ENCODE measurements around the gene FBXW5.

The FBXW5 gene

DNA sequence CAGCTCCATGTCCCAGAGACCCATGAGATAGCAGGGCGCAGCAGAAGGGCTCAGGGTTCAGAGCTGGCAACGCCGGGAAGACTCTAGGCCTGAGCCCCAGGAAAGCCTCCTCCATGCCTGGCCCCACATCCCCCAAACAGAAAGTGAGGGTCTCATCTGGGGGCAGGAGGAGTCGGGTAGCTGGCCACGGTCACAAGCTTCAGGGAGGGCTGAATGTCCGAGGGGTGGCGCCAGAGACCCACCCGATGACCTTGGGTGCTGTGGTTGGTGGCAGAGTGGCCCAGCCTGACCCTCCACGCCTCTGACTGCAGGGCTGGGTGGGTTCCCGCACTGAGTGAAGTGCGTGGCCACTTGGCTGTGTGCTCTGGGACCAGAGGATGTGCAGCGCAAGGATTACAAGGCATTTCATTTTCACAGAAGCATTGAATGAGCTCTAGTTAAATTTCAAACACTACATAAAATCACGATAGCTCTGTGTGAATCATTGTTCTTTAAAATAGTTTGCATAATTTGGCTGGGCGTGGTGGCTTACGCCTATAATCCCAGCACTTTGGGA is 3.5 kb upstream of the FBXW5 start:
- DNase-seq (ENCODE audit: low read depth in 2 of 2), result no peak

DNA sequence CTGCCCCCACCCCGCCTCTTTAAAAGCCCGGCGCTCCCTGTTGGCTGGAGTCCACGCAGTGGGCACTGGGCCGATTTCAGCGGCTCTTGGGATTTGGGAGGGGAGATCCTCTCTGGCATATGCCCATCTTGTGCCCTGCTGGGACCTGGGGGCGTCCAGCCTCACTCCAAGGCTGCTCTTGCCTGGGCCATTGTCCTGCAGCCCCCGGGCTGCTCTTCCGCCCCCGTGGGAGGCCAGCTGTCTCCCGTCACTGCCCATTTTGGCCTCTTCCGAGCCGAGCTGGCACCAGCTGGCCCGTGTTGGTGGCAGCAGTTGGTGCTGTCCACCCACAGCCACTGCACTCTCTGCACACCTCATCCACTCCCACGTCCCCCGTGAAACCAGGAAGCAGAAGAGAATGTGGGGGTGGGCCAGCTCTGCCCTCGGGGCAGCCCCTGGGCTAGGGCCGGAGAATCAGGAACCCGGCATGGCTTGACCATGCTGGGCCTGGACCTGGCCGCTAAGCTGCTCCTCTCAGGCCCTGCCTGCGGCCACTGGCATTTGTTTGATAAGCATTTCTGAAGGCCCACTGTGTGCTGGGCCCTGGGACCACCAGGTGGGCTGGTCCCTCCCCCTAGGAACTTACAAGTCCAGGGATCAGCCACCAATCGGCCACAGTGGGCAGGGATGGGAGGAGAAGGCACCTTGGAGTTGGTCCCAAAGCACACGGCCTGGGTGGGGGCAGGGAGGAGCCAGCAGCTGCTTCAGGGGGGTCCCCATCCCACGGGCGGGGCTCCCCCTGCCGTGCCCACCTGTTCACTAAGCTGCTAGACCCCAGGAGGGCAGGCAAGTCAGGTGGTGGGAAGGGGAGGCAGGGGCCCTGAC is 2.7 kb upstream of the FBXW5 start:
- DNase-seq (ENCODE audit: low read depth in 2 of 2), result no peak

DNA sequence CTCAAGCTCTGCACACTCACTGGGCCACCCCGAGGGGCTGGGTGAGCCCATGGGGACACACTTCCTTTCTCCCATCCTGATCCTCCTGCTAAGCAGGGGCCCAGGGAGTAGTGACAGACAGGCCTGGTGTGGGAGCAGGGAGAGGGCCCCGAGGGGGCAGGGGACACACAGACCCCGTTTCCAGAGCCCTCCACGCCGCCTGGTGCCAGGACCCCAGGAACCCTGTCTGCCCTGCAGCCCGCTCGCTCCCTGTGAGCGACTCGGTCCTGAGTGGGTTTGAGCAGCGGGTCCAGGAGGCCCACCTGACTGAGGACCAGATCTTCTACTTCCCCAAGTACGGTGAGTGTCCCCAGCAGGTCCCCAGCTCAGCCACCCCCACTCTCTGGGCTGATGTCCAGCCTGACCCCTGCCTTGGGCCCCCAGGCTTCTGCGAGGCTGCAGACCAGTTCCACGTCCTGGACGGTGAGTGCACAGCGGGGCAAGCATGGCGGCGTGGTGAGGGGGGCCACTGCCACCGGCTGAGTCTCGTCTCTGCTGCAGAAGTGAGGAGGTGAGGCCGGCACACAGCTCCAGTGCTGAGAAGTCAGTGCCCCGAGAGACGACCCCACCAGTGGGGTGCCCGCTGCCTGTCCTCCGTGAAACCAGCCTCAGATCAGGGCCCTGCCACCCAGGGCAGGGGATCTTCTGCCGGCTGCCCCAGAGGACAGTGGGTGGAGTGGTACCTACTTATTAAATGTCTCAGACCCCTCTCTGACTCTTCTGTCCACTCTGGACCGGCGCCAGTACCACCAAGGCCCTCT is 1.9 kb upstream of the FBXW5 start:
- DNase-seq (ENCODE audit: low read depth in 2 of 2), result no peak

DNA sequence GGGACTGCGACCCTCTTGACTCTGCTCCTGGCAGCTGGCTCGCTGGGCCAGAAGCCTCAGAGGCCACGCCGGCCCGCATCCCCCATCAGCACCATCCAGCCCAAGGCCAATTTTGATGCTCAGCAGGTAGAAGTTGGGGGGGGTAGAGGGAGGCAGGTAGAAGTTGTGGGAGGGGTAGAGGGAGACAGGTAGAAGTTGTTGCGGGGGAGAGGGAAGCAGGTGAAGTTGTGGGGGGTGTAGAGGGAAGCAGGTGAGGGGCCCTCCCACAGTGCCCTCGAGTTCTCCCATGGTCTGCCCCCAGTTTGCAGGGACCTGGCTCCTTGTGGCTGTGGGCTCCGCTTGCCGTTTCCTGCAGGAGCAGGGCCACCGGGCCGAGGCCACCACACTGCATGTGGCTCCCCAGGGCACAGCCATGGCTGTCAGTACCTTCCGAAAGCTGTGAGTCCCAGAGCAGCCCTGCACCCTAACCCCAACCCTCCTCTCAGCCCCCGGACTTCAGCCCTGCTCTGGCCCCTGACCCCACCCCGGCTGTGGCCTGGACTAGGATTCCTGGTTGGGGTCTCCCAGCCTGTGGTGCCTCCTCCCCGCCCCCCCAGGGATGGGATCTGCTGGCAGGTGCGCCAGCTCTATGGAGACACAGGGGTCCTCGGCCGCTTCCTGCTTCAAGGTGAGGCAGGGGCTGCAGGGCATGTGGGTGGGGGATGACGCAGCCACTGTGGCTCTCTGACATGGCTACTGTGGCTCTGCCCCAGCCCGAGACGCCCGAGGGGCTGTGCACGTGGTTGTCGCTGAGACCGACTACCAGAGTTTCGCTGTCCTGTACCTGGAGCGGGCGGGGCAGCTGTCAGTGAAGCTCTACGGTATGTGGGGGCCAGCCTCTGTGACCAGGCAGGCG is 1.0 kb upstream of the FBXW5 start:
- no peak for DNase-seq (ENCODE audit: low read depth in 2 of 2)

DNA sequence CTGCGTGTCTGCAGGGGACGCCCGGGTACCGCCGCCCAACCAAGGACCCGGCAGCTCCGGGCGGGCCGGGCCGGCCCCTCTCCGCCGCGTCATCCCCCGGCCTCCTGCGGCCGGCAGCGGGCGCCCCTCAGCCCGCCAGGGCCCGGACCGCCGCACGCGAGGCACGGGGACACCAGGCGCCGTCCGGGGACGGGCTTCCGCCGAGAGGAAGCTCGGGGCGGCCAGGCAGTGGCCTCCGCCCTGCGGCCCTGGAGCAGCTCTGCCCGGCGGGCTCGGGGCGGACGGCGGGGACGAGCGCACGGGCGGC is 373 bp downstream of the FBXW5 start:
- DNase-seq (ENCODE audit: low read depth in 2 of 2), result no peak

DNA sequence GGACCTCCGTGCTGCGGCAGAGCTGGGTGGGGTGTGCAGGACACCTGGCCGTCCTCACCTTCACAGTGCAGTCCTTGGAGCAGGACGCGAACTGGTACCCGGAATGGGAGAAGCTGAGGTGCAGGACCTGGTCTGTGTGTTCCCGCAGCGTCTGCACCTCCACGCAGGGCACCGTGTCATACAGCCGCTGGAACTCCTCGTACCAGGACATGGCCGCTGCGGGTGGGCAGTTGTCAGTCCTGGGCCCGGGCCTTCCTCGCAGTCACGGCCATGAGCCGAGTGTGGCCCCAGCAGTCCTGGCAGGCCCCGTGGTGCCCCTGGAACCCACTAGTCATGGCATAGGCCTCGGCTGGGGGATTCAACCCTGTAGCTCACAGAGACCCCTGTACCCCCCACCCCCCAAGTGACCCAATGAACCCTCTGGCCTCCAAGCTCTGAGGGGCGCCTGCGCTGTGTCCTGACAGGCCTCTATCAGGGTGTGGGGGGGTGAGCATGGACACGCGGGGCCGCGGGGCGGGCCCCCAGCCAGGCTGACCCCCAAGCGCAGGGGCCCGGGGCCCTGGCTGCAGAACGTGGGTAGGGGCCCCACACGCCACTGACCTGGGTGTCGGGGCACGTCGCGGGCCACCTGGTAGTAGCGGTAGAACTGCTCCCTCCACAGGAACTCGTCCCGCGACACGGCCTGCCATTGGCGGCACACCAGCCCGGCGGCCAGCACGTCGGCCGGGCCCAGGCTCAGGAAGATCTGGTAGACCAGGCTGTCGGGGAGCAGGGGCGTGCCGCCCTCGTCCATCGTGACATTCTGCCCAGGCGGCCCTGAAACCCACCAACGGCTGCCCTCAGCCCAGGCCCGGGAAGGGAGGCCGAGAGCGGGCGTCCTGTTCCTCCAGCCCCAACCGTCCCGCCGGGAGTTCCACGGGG is 987 bp downstream of the FBXW5 start:
- peak in 1 of 2 donors; percentile 36 for DNase-seq (ENCODE audit: low read depth in 2 of 2)

DNA sequence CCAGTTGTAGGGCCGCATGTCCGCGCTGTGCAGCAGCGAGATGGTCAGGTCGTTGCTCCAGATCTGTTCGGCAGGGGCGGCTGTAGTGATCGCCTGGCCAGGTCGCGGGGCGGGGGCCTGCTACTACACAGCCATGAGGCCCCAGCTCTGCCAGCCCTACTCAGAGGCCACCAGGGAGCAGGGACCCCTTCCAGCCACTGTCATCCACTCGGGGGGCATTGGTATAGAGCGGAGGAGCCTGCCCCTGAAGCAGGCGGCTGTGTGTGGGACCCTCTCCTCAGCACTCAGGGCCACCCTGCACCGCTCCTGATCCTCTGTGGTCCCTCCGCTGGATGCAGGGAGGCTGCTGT is 1.7 kb downstream of the FBXW5 start:
- no peak for DNase-seq (ENCODE audit: low read depth in 2 of 2)

DNA sequence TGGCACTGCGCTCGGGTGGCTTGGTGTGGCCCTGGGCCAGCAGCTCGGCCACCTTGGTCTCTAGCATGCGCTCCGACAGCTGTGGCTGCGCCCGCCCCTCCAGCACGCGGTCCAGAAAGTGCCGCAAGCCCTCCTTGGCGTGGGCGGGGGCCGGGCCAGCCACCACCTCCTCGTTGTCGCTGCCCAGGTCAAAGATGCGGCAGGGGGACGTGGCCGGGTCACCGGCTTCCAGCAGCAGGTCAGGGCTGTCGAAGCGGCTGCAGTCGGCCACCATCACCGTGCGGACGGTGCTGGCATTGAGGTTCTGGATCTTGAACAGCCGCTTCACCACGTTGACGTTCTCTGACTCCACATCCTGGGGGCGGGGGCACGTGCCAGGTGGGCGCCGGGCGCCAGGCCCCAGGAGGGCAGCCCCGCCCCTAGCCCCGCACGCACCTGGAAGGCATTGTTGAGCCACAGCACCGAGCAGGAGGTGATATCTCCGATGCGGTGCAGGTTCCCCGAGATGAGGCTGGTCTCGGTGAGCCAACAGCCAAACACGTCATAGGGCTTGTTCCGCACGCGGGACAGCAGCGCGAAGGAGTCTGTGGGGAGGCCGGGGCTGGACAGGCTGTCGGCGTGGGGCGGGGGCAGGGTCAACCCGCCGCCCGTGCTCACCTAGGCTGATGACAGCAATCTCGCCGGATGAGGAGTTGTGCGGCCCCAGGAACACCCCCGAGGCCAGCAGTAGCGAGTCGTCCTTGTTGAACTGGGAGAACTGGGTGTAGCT is 2.2 kb downstream of the FBXW5 start:
- no peak for DNase-seq (ENCODE audit: low read depth in 2 of 2)

DNA sequence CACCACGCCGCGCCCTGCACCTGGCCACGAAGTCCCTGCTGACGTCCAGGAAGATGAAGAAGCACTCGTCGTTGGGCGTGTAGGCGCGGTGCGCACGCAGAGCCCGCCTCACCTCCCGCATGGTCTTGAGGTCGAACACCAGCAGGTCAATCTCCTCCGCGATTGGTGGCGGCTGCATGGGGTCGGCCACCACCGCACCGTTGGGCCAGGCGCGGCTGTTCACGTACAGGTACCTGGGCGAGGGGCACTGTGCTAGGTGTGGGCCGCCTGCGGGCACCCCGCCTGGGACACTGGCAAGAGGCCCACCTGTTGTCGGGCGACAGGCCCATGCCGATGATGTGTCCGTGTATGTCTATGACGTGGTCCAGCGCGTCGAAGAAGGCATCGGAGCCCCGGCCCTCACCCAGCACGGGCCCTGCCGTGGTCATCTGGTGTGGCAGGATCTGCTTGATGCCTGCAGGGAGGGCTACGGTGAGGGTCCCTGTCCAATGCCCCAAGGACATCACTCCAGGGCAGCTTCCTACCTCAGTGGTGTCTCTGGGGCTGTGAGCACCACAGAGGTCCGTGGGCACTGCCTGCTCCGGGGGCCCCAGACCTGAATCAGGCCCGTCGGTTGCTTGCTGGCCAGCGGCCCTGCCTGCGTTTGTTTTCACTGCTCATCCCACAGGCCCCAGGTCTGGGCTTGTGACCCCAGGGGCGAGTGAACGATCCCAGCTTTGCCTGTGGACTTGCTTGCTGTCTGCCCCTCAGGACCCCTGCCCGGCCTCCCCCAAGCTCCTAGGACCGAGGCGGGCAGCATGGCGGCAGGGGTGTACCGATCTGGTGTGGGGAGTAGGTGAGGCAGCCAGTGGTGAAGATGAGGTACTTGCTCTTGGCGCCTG is 3.1 kb downstream of the FBXW5 start:
- no peak for DNase-seq (ENCODE audit: low read depth in 2 of 2)

DNA sequence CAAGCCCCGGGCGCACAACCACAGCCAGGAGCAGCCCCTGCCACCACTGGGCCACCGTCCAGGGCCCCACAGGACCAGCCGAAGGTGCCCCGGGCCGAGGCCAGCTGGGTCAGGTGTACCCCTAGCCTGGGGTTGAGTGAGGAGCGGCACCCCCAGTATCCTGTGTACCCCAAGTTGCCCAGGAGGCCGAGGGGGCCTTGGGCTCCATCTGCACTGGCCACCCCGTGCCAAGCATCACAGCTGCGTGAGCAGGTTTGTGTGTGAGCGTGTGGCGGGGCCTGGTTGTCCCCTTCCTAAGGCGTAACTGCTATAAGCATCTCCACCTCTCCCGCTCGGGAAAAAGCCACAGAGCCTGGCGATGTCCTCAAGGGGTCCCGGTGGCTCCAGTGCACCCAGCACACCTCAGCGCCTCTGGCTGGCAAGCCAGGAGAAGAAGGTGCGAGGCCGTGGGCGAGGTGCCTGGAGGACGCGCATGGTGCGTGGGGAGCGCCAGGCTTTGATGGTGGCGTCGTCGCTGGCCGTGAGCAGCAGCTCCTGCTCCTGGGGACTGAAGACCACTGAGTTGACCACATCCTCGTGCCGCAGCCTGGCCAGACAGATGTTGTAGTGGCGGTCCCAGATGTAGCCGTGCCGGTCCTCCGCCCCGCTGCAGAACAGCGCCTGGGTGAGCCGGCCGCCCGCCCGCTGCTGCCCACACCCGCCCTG is 3.9 kb downstream of the FBXW5 start:
- DNase-seq (ENCODE audit: low read depth in 2 of 2), result no peak

DNA sequence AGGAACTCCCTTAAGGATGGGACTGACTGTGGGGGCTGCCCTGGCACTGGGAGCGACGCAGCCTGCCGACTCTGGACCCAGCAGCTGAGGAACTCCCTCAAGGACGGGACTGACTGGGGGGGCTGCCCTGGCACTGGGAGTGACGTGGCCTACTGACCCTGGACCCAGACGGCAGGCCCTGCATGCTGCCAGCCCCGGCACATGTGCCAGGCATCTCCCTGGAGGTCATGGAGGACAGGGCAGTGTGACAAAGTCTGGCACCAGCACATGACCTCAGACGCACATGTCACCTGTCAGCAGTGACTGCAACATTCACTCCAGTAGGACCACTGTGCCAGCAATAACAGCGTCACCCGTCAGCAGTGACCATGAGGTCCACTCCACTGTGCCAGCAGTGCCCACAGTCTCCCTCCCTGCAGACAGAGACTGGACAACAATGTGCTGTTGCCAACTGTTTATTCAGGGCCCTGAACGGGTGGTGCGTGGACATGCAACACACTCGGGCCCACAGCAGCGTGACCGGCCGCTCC is 4.5 kb downstream of the FBXW5 start:
- DNase-seq (ENCODE audit: low read depth in 2 of 2), result no peak

DNA sequence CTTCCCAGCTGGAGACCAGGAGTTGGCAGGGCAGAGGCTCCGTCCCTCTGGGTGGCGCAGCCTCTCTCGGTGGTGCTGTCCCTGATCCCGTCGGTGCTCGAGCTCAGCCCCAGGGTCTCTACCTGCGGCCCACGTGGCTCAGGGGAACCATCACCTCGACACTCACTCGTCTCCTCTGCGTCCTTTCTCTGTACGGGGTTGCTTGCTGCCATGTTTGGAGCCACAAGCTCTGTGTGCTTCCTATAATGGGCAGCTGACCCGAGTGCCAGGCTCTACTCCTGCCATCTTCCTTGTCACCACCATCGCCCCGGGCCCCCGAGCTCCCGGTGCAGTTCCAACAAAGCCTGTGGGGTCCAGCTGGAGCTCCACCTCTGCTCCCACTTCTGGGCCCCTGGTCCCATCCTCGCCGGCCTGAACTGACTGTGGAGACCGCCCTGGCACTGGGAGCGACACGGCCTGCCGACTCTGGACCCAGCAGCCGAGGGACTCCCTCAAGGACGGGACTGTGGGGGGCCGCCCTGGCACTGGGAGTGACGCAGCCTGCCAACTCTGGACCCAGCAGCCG is 5.0 kb downstream of the FBXW5 start:
- DNase-seq (ENCODE audit: low read depth in 2 of 2), result no peak

DNA sequence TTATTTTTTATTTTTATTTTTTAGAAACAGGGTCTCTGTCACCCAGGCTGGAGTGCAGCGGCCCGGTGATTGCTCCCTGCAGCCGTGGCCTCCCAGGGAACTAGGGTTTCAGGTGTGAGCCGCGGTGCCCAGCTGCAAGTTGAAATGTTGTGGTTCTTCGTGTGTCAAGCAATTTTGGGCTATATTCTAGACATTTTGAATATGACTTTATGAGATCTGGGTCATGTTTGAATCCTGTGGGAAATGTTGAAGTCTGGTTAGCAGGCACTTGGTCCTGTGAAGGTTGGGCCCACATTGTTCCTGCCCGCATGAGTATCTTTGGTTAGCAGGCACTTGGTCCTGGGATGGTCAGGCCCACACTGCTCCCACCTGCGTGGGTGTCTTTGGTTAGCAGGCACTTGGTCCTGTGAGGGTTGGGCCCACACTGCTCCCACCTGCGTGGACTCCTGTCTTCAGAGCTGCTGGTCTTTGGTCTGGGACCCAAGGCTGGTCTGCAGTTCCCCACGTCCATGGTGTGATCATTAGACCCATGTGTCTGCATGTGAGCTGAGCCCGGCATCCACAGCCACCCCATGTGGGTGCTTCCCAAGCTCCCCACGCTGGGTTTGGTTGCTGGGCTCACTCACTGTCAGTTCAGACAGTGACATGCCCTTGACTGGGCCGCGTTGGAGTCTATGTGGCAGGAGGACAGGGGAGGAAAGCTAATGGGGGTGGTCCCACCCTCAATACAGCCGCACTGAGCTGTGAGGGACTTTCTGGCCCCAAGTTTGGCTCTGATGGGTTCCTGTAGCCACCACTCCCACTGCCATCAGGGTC is 7.1 kb downstream of the FBXW5 start:
- no peak for DNase-seq (ENCODE audit: low read depth in 2 of 2)

DNA sequence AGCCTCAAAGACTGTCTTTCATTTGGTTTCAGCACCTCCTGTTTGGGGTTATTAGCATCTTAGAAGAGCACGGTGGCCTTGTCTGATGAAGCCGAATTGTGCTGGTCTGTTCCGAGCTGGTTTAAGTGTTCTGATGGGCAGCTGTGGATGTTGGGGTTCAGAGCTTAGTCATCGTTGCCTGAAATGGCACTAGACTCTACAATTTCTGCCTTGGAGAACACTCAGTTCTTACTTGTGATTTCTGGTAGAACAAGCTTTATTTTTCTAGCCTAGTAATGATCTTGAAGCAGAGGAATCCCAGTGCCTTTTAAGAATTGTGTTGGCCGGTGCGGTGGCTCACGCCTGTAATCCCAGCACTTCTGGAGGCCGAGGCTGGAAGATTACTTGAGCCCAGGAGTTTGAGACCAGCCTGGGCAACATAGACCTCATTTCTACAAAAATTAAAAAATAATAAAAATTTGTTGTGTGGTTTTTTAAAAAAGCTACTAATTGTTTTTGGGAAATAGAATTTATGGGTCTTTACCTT is 7.8 kb downstream of the FBXW5 start:
- DNase-seq (ENCODE audit: low read depth in 2 of 2), result no peak

DNA sequence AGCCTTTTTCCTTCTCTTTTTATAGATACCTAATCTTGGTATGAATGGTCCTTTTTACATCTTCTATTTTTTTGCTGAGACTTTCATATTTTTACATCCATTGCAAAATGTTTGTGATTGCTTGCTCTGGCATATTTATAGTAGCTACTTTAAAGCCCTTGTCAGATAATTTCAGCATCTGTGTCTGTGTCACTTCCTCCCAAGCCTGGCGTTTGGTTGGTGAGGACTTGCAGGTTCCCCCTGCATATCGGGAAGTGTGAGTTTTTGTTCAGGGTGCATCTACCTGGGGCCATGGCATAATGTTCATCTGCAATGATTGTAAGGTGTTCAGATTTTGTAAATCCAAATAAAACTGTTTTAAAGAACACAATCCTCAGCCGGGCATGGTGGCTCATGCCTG is 8.9 kb downstream of the FBXW5 start:
- no peak for DNase-seq (ENCODE audit: low read depth in 2 of 2)

DNA sequence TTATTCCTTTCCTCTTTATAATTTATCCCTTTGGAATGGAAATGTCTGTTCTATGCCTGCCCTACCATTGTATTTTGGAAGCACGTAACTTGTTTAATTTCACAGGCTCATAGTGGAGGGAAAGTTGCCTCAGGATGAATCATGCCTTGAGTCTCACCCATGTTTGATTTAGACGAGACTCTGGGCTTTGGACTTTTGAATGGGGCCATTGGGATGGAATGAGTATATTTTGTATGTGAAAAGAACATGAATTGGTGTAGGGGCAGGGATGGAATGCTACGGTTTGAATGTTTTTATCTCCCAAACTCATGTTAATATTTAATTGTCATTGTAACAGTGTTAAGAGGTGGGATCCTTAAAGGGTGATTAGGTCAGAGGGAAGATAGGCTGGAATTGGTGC is 10.3 kb downstream of the FBXW5 start:
- DNase-seq (ENCODE audit: low read depth in 2 of 2), result no peak

DNA sequence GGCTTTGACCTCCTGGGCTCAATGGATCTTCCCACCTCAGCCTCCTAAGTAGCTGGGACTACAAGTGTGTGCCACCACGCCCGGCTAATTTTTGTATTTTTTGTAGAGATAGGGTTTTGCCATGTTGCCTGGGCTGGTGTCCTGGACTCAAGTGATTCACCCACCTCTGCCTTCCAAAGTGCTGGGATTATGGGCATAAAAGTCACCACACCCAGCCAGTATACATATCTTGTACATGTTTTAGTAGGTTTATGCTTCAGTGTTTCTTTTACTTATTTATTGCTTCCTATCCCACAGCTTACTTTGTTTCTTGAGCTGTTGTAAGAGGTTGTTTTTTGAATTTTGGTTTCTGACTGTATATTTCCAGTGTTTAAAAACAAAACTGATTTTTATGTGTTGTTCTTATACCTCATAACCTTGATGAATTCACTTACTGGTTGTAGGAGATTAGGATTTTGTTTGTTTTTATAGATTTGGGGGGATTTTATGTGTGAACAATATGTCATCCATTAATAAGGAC is 12.9 kb downstream of the FBXW5 start:
- no peak for DNase-seq (ENCODE audit: low read depth in 2 of 2)
